GM21576 (cell line): ENCODE results near the gene TBL1XR1.
"Not testable (repeated sequence)": the region's sequence is repeated elsewhere in the genome, so short reads cannot be mapped to it uniquely, and the experiment has no call there.

Experiments used
- ATAC-seq: cut with Tn5 transposase; IDR thresholded peaks from one replicate; pipeline ENCODE4 v1.9.1; 2021; ENCODE audit warnings: mild to moderate bottlenecking, moderate library complexity; ENCODE audit not compliant: unreplicated experiment

The TBL1XR1 gene

DNA sequence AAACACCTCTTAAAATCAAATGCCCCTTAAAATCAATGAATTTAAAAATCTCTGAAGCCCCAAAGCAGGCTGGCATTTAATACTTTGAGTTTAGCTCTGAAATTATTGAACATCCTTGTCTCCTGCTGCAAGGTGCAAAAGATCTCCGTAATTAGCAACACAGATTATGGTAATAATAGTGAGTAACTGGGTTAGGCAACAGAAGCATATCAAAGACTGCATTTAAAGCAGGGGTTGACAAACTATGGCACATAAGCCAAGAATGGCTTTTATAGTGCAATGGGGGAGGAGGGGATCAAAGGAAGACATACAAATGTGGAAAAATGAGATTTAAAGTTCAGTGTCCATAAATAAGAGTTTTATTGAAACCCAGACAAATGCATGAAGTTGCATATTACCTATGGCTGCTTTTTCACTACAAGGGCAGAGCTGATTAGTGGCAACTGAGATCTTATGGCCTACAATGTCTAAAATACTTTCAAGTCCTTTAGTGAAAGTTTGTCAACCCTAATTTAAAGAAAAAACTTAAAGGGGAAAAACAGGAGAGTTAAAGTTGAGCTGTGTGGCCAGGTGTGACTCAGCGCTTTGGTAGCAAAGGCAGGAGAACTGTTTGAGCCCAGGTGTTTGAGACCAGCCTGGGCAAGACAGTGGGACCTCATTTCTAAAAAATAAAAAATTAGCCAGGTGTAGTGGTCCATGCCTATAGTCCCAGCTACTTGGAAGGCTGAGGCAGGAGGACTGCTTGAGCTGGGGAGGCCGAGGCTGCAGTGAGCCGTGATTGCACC lies 157.6 kb downstream of the TBL1XR1 start:
- no peak for ATAC-seq

DNA sequence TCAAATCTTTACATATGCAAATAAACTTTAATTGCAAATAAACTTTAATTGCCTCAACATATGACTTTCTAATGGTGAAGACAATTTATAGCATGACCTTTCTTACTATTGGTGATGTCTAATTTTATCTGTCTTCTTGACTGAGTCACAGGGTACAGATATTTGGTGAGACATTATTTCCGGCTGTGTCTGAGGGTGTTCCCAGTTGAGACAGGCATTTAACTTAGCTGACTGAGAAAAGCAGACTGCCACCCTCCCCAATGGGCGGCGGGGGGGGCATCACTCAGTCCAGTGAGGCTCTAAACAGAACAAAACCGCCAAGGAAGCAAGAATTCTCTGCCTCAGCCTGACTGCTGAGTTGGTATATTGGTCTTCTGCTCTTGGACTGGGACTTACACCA lies 160.0 kb downstream of the TBL1XR1 start:
- no peak for ATAC-seq

DNA sequence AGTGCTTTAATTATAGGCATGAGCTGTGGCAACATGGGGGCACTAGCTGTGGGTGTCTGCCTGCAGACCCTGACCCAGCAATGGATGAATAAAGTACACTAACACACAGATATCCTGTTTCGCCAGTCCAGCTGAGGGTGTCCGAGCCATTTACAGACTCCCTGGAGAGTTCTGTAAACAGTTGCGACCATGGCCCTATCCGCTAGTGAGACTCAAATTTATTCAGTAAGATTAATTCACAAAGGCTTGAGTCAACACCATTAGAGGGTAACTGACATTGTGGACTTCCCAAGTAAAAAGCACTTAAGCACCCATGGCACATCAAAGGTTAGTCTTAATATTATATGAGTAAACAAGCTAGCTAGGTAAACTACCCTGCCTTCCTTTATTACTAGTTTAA lies 161.6 kb downstream of the TBL1XR1 start:
- ATAC-seq: no peak

DNA sequence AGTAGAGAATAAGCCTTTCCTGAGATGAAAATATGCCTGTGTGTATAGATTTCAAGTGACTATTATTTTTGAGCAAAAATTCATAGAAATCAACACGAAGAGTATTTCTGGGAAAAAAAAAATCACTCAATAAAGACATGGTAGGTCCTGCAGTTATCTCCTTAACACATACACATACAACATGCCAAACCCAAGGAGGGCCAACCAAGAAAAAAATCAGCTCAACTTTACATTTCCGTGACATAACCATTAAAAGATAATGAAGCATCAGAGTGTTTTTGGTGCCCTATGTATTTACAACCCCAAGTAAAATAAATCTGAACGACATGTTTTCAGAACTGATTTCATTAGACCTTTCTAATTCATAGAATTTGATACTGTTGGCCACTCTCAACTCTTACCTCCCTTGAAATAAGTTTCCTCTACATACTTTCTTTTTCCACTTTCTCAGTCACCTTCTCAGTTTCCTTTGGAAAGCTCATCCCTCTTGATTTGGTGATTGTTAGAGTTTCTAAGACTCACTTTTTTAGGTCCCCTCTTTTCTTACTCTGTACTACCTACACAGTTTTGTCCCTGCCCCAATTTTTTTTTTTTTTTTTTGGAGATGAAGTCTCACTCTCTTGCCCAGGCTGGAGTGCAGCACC lies 162.3 kb downstream of the TBL1XR1 start:
- ATAC-seq: no peak

DNA sequence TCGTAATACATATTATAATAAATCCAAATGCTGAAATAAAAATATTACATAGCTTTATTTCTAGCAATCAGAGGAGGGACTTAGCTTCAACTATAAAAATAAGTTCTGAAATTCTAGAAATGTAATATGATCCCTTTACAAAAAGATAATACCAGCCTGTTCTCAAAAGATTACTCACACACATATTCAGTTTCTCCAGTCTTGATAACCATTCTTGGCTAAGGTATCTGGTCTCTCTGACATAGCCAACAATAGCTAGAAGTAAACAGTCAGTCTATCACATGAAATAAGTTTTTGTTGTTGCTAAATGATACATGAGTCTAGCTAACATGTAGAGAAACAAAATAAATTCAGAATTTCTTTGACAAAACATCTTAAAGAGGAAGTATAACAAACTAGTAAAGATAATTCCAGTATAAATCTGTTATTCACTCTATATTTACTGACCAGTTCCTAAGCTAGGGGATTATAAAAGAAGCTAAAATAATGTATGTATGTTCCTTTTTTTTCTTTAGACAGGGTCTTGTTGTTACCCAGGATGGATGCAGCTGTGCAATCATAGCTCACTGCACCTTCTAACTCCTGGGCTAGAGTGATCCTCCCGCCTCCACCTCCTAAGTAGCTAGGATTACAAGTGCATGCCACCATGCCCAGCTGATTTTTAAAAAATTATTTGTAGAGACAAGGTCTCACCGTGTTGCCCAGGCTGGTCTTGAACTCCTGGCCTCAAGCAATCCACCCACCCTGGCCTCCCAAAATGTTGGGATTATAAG lies 170.6 kb downstream of the TBL1XR1 start:
- ATAC-seq: no peak

DNA sequence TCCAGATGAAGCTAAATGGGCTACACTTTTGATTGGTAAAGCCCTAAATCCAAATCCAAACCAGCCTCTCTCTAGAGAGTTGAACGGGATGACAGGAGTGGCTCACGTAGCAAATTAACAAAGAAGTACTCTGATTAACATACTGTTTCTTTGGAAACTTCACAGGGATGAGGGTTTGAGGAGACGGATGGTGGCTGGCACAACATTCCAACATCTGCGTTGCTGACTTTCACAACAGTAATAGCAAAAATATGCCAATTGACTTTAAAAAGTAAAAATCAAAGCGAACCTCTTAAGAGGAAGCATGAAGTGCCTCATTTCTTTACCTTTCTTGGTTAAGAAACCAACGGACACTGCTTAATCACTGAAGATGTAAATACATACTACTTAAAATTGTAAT lies 181.4 kb downstream of the TBL1XR1 start:
- ATAC-seq: no peak

DNA sequence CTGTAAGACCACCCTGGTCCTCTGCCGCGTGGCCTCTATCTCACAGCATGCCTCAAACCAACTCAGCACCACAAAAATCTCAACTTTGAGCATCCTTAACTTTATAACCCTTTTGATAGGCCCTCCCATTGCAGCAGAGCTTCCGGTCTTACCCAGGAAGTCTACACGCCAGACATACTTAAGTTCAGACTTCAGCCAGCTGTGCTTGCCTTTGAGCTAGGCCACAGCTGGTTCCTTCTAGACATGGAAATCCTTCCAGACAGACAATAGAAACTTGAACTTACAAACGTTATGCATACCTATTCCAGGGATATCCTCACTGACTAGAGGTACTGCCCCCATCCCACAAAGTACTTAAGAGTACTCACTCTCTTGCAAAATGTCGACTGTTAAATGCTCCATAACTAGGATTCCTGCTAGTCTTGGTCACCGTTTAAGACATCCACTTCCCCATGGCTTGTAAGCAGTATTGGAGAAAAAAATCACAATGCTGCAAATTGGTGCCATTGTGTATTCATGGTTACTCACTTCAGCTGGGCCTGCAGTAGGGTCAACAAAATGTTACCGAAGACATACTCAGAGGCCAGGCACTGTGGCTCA lies 183.5 kb downstream of the TBL1XR1 start:
- ATAC-seq: no peak

DNA sequence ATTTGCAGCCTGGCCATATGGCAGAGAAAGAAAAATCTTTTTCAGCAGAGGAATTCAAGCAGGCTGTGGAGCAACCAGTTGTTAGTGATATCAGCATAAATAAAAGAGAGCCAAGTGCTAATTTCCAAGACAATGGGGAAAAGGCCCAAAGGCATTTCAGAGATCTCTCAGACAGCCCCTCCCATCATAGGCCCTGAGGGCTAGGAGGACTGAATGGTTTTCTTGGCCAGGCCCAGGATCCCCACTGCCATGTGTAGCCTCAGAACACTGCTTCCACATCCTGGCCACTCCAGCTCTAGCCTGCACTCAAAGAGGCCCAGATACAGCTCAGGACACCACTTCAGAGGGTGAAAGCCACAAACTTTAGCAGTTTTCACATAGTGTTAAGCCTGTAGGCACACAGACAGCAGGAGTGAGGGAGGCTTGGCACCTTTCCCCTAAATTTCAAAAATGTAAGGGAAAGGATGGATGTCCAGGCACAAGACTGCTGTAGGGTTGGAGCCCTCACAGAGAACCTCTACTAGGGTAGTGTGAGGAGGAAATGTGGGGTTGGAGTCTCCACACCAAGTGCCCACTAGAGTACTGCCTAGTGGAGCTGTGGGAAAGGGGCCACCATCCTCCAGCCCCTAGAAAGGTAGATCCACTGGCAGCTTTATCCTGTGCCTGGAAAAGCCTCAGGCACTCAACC lies 191.4 kb downstream of the TBL1XR1 start:
- no peak for ATAC-seq

DNA sequence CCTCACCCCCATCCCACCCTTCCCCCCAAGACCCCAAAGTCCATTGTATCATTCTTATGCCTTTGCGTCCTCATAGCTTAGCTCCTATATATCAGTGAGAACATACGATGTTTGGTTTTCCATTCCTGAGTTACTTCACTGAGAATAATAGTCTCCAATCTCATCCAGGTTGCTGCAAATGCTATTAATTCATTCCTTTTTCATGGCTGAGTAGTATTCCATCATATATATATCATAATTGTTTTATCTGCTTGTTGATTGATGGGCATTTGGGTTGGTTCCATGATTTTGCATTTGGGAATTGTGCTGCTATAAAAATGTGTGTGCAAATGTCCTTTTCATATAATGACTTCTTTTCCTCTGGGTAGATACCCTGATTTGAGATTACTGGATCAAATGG lies 197.1 kb downstream of the TBL1XR1 start:
- ATAC-seq: not testable (repeated sequence)

DNA sequence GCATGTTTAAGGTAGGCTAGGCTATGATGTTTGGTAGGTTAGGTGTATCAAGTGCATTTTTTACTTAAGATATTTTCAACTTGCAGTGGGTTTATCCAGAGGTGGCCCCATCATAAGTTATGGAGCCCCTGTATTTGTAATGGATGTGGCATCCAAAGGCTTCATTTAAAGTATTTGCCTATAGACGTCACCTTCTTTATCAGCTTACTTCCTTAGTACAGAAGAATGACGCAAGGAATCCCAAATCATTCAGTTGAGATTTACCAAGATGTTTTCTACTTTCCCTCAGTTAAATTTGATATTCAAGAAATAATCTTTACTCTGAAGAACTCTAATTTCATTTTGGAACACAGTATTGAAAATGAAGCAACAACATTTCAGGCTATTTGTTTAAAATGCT lies 201.3 kb downstream of the TBL1XR1 start:
- ATAC-seq: no peak

DNA sequence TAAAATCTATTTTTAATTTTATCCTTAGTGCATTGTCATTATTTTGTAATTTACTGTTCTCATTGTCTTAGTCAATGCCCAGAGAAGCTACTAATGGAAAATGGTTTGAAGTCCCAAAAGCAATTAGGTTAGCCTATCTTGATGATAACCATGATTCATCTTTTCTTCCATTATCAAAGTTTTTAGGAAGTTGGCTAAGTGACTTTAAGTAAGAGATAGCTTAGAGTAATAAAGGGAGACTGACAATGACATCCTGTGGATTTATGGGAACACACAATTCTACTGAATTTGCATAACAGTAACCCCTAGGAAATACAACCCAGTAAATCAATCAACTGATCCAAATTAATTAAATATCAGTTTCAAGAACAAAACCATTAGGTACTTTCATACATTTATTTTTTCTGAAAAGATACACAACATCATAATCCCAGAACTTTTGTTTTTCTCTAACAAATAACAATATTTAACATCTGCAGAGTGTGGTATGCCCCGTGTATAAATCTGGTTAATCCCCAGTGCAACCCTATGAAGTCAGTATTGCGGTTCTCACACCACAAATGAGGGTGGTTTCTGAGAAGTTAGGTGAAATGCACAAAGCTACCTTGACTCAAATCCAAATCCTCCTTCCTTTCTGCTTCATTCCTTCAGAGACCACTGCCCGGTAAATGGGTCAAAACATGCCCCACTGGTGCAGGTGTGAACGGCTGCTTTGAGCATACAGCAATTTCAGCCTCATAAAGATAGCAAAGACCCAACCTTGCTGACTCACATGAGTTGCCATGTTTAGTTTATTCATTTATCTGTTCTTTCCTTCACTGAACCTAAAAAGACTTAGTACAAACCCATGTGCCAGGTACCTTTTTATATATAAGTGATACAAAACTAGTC lies 202.1 kb downstream of the TBL1XR1 start:
- ATAC-seq: no peak

DNA sequence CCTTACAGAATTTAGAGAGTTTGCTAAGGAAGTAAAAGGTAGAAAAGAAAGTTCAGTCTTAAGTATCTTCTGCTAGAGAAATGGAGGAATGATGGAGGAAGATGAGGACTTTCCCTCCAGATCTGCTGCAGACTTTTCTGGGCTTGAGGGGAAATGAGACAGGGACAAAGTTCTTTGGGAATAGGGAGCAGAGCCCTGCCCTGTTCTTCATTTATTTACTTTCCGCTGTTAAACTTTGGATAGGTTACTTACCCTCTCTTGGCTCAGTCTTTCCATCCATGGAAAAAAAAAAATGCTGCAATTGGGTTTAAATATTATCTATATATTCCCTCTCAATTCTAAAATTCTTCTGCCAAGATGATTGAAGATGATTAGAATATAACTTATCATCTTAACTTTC lies 202.9 kb downstream of the TBL1XR1 start:
- no peak for ATAC-seq

DNA sequence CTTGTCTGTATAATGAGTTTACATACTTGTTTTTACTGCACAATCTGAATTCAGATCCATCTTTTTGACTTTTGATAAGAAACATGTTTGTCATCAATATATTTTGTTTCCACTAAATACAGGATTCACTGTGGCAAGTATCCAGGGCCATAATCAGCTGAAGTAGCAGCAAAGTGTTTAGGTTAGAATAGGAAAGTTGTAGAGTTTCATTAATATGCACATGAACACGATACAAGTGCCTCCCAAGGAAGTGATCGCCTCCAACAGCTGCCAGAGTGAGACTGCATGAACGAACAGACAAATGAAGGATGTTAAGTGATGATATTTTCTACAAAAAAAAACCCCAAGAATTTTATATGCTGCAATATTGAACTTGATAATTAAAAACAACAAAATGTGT lies 204.3 kb downstream of the TBL1XR1 start:
- no peak for ATAC-seq

DNA sequence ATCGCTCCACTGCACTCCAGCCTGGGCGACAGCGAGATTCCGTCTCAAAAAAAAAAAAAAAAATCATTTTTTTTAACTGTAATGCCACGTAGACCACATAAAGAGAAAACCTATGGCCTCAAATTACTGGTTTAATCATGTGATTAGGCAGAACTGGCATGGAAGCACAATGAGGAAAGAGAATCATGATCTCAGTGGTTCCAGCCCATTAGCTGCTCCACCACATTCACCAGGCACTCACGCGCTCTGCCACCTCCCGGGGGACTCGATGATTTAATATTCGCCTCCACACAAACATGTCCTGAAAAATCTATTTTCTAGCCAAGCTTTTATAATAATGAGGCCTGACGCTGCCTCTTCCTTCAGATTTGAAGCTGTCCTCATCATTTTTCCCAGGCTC lies 204.7 kb downstream of the TBL1XR1 start:
- no peak for ATAC-seq

DNA sequence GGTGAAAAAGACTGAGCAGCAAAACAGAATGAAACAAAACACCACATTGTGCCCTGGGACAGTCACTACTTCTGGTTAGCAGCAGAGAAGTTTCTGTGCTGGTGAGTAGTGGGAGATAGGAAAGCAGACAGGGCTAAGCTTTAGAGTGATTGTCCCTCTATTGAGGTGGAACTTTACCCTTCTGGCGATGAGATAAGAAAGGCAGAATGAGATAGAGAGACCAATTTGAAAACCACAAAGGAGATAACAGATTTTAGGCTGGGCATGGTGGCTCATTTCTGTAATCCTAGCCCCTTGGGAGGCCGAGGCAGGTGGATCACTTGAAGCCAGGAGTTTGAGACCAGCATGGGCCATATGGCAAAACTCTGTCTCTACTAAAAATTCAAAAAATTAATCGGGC lies 208.5 kb downstream of the TBL1XR1 start:
- no peak for ATAC-seq

DNA sequence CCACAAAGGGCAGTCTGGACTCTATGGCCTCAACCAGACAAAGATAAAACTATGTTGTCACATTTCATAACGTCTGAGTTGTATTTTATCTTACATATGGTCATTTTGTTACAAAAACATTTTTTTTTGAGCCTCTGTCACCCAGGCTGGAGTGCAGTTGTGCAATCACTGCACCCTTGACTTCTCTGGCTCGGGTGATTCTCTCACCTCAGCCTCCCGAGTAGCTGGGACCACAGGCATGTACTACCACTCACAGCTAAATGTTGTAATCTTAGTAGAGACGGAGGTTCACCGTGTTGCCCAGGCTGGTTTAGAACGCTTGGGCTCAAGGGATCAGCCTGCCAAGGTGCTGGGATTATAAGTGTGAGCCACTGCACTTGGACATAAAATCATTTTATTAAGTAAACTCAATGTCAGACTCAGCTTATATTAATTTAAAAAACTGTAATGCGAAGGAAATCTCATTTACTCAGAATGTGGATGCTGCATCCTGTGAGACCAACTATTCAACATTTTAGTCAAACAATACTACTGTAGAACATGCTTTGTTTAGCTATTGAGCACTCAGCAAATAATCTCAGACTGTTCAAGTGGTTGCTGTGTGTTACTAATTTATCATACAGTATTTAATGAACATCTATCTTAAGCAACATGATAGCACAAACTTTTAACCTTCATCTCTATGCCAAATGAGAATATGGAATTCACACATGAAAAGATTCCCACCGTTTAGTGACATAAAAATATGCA lies 209.2 kb downstream of the TBL1XR1 start:
- no peak for ATAC-seq

DNA sequence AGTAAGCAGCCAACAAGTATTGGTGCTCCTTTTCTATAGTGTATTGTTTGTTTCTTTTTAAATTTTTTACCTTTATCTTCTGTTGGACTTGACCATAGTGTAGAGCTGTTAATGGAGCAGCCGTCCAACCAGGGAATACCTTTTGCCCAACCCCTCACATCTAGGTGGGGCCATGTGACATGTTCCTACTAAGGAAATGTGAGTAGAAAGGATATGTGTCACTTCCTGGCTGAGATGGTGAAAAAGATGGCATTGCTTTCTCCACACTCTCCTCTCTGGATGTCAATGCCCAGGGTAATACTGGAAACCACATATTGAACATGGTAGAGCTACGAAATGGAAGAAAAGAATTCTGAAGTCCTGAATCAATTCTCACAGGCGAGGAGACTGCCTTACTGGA lies 218.8 kb downstream of the TBL1XR1 start:
- ATAC-seq: no peak

DNA sequence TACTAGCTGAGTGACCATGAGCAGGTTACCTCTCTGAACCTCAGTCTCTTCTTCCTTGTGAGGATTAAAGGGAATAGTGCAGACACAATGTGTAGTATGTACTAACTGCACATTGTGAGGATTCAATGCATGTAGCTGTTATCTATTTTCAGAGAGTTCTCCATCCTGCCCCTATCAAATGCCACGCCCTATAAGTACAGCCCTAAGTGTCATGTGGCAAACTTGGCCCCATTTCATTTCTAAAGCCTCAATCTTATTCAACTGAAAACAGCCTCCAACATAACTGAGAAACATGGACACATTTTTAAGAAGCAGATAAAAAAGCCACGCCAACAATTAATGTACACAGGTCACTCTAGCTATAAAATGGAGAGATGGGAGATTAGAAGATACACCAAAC lies 220.0 kb downstream of the TBL1XR1 start:
- ATAC-seq: no peak

DNA sequence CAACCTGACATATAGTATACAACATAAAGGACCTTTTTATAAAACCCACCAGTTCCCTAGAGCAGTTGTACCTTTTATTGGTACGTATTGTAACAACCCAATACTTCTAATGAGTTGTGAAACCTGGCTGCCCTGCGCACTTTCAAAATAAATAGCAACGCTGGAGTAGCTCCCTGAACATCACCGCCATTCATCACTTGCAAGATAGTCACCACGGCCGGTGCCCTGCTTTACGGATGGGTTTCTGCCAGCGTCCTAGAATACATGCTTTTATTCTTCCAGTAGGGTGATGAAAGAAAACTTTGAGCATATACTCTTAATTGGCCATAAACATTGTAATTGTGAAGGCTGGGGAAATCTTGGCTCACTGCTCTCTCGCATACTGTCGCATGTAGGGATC lies 220.7 kb downstream of the TBL1XR1 start:
- no peak for ATAC-seq
